ENCODE data around the gene COMP. TPM values are rescaled to one million over a fixed set of nuclear protein-coding genes. Genes with fewer than 3 reads are reported as not detected.

Gene COMP
- total RNA-seq, 3 donors from 2014 or later = 0.12 to 0.95 TPM; not detected in 1

DNA sequence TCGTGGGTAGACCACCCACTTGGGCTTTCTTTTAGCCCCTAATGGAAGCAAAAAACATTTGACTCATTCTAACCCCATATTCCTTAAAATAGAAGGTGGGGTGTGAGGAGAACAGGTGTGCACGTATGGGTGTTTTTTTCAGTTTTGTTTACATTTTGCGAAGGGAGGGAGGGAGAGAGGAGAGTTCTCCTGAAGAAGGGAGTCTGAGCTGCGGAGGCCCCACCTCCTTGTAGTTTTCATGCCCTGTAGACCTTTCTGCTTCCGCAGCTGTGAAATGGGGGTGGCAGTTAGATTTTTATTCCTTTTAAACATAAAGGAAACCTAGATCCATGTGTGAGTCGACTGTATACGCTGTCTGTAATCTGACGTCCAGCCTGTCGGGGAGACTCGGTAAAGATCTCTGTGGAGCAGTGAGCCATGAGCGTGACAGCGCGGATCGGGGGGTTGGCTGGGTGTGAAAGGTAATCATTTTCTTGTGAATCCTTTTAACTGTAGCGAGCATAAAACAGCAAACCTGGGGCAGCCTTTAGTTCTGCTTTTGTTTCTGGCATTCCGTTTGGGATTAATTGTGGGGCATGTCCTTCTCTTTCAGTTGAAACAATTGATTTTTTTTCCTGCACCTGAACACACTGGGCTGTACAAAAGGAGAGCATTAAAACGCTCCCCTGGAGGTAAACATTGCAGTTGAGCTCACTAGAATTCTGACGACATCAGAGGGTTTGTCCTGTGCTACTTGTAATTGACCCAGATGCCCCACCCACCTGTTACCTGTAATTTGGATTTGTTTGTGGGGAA, 42.9 kb upstream of the COMP start:
- peak; percentile 72 for ATAC-seq

DNA sequence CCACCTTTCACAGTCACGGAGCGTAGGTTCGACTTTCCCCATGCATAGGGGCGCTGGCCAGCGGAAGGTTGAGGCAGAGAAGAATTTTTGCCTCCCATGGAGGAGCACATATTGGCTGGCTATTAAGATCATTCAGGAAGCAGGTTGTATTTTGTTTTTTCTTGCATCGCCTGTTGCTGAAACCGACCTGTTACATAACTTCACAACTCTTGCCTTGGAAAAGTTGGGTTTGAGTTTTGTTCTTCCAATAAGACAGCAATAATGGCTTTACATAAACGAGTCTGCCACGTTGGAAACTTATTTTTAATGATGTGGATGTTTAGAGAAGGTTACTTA, 42.0 kb upstream of the COMP start:
- no peaks in the 10 kb centered on the region for H3K9me3 ChIP-seq
- ATAC-seq (no peak), DNase-seq (no peak)
- peaks cover 49% of the 10 kb centered on the region for H3K4me1 ChIP-seq (ENCODE audit: low read depth)
- intact Hi-C loops (cut with DNase I, micrococcal nuclease) = no loop called here
- TF ChIP-seq, protein P1, sequence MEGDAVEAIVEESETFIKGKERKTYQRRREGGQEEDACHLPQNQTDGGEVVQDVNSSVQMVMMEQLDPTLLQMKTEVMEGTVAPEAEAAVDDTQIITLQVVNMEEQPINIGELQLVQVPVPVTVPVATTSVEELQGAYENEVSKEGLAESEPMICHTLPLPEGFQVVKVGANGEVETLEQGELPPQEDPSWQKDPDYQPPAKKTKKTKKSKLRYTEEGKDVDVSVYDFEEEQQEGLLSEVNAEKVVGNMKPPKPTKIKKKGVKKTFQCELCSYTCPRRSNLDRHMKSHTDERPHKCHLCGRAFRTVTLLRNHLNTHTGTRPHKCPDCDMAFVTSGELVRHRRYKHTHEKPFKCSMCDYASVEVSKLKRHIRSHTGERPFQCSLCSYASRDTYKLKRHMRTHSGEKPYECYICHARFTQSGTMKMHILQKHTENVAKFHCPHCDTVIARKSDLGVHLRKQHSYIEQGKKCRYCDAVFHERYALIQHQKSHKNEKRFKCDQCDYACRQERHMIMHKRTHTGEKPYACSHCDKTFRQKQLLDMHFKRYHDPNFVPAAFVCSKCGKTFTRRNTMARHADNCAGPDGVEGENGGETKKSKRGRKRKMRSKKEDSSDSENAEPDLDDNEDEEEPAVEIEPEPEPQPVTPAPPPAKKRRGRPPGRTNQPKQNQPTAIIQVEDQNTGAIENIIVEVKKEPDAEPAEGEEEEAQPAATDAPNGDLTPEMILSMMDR (IDR thresholded peaks at IDR 0.05) = no peak
- H3K36me3 ChIP-seq (ENCODE audit: low read depth) = no peaks in the 10 kb centered on the region
- peak overlapping the region; percentile 93 for H3K4me3 ChIP-seq

More for the DNA sequence above, 42.9 kb upstream of the COMP start:
- intact Hi-C loops (cut with DNase I, micrococcal nuclease) = no loop called here
- TF ChIP-seq, protein P1 (IDR thresholded peaks at IDR 0.05) = no peak
- Histone ChIP-seq H3K36me3 (ENCODE audit: low read depth) (no peaks in the 10 kb centered on the region), H3K4me3 (no peak overlapping the region), H3K4me1 (ENCODE audit: low read depth) (peaks cover 53% of the 10 kb centered on the region), H3K9me3 (no peaks in the 10 kb centered on the region)
- peak in 1 of 3 donors; percentile 71 for DNase-seq

DNA sequence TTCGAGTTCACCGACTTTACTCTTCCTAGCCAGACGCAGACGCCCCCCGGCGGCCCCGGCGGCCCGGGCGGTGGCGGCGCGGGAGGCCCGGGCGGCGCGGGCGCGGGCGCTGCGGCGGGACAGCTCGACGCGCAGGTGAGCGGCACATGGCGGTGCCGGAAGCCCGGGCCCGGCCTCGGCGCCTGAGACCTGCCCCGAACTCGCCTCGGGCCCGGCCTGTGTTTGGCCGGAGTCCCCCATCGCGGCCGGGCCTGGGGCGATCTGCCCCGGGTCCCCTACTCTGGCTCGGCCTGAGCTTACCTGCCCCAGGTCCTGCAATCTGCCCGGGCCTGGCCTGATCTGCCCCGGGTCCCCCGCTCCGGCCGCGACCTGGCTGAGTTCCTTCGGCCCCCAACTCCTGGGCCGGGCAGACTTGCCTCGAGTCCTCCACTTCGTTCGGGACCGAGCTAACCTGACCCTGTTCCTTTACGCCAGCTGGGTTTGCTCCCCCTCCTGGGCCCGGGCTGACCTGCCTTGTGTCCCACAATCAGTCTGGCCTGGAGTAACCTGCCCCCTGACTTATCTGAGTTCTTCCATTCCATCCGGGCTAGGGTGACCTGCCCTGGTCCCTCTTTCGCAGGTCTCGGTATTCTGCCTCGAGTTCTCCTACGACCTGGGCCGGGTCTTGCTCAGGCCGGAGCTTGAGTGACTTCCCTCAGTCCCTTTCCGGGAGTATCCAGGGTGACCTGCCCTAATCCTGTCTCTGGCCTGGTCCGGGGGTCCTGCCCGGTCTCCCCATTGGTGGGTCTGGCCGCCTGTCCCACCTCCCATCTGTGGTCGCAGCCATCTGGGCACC, 41.4 kb upstream of the COMP start:
- DNase-seq = peak; percentile 55 to 63 (median 62)
- peaks cover 44% of the 10 kb centered on the region for H3K4me1 ChIP-seq (ENCODE audit: low read depth)

DNA sequence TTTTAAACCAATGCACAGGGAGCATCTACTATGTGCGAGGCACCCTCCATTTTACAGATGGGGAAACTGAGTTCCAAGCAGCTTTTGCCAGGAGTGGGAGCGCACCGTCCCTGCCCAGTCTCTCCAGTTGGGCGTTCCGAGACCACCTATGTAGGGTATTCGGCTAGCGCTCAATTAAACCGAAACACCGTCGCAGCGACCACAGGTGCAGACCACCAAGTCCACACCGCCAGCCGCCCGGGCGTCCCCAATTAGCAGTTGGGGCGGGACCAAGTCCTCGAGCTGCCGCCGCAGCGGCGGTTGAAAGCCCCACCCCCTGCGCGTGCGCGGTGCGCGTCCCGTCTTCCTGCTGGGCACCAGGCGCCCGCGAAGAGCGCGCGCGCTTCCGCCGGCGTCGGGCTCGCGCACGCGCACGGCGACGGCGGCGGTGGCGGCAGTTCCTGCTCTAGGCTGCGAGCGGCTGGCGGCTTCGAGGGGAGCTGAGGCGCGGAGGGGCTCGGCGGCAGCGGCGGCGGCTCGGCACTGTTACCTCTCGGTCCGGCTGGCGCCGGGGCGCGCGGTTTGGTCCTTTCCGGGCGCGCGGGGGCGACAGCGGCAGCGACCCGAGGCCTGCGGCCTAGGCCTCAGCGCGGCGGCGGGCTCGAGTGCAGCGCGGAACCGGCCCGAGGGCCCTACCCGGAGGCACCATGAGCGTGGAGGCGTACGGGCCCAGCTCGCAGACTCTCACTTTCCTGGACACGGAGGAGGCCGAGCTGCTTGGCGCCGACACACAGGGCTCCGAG, 40.6 kb upstream of the COMP start, which contains the start of gene UPF1:
UPF1 (plus strand) TSS at position 436 of the 782 bp plus-strand sequence; CDS start at position 687, 251 bp downstream.
- ATAC-seq (peak; percentile 88), DNase-seq (peak; percentile 94 to 98 (median 98))
- TF ChIP-seq, protein P1 (IDR thresholded peaks at IDR 0.05) = no peak
- Histone ChIP-seq H3K9me3 (peaks cover 5% of the 10 kb centered on the region), H3K4me1 (ENCODE audit: low read depth) (peaks cover 36% of the 10 kb centered on the region), H3K4me3 (peak within 1 kb of the TSS; percentile 93), H3K36me3 (ENCODE audit: low read depth) (no peaks in the 10 kb centered on the region)
- intact Hi-C loops (cut with DNase I, micrococcal nuclease) = no loop called here

More for the DNA sequence above, 41.4 kb upstream of the COMP start:
- Histone ChIP-seq H3K9me3 (no peaks in the 10 kb centered on the region), H3K36me3 (ENCODE audit: low read depth) (no peaks in the 10 kb centered on the region), H3K4me3 (peak overlapping the region; percentile 93)
- ATAC-seq = peak; percentile 23
- intact Hi-C loops (cut with DNase I, micrococcal nuclease) = no loop called here
- TF ChIP-seq, protein P1 (IDR thresholded peaks at IDR 0.05) = no peak

DNA sequence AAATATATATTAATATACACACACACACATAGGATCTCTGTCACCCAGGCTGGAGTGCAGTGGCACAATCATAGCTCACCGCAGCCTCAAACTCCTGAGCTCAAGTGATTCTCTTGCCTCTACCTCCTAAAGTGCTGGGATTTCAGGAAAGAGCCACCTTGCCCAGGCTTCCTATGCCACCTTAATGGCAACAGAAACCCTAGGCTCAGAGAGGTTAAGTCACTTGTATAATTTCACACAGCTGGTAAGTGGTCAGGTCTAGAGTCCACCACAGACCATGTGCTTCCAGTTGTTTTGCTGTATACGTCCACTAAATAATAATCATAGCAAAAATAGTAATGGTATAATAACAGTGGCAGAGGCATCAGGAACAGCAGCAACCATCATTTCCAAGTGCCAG, 39.4 kb upstream of the COMP start:
- TF ChIP-seq, protein P1 (IDR thresholded peaks at IDR 0.05) = no peak
- Histone ChIP-seq H3K4me1 (ENCODE audit: low read depth) (peaks cover 24% of the 10 kb centered on the region), H3K9me3 (peaks cover 7% of the 10 kb centered on the region), H3K36me3 (ENCODE audit: low read depth) (no peaks in the 10 kb centered on the region), H3K4me3 (no peak overlapping the region)
- no peak for ATAC-seq
- intact Hi-C loops (cut with DNase I, micrococcal nuclease) = no loop called here
- DNase-seq = no peak

Data from mucosa of descending colon (tissue), 3 donors.